ENCODE results near the gene IL36RN. TPM values are rescaled to one million over a fixed set of nuclear protein-coding genes. Genes with fewer than 3 reads are reported as not detected.
"Not testable (repeated sequence)": the region's sequence is repeated elsewhere in the genome, so short reads cannot be mapped to it uniquely, and the experiment has no call there.

IL36RN gene
- total and polyA plus RNA-seq, 12 donors = not detected

DNA sequence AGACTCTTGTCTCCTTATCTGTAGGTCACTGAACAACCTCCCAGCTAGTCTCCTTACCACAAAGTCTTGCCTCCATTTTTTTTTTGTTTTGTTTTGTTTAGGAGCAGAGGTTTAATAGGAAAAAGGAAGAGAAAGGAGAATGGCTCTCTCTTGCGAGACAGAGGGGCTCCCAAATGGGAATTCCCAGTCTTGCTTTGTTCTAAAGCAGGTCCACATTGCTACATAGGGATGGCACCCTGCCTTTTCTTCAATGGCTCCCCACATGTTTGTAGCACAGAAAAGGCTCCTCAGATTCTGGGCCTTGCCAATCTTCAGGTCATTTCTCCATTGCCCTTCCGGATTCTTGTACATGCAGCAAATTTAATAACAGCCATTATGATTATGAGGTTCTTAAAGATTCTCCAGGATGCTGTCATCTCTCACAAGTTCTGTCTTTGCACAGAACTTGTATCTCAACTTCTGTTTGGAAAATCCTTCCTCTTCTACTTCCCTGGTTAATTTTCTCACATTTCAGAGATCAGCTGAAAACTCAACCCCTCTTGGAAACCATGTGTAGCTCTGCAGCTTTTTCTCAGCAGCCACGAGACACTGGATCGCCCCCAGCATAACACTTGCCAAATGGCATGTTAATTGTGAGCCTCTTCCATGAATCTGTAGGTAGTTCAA lies 32.4 kb downstream of the IL36RN start:
- intact Hi-C loops (cut with DNase I) = no loop called here
- no peak for ATAC-seq
- H3K27me3 ChIP-seq = peaks cover 0 to 8% (median 0%) of the 10 kb centered on the region in 7 donors
- H3K4me1 ChIP-seq = no peaks in the 10 kb centered on the region
- H3K27ac ChIP-seq = no peak overlapping the region
- TF ChIP-seq, protein P1, sequence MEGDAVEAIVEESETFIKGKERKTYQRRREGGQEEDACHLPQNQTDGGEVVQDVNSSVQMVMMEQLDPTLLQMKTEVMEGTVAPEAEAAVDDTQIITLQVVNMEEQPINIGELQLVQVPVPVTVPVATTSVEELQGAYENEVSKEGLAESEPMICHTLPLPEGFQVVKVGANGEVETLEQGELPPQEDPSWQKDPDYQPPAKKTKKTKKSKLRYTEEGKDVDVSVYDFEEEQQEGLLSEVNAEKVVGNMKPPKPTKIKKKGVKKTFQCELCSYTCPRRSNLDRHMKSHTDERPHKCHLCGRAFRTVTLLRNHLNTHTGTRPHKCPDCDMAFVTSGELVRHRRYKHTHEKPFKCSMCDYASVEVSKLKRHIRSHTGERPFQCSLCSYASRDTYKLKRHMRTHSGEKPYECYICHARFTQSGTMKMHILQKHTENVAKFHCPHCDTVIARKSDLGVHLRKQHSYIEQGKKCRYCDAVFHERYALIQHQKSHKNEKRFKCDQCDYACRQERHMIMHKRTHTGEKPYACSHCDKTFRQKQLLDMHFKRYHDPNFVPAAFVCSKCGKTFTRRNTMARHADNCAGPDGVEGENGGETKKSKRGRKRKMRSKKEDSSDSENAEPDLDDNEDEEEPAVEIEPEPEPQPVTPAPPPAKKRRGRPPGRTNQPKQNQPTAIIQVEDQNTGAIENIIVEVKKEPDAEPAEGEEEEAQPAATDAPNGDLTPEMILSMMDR (IDR thresholded peaks at IDR 0.05) = no peak
- no peaks in the 10 kb centered on the region for H3K36me3 ChIP-seq
- 67 to 70% methylated on average over 4 of the region's 4 CpGs for WGBS, 2 donors
- DNase-seq = no peak
- H3K4me3 ChIP-seq = no peak overlapping the region
- H3K9me3 ChIP-seq = peaks cover 0 to 15% (median 0%) of the 10 kb centered on the region in 11 donors

DNA sequence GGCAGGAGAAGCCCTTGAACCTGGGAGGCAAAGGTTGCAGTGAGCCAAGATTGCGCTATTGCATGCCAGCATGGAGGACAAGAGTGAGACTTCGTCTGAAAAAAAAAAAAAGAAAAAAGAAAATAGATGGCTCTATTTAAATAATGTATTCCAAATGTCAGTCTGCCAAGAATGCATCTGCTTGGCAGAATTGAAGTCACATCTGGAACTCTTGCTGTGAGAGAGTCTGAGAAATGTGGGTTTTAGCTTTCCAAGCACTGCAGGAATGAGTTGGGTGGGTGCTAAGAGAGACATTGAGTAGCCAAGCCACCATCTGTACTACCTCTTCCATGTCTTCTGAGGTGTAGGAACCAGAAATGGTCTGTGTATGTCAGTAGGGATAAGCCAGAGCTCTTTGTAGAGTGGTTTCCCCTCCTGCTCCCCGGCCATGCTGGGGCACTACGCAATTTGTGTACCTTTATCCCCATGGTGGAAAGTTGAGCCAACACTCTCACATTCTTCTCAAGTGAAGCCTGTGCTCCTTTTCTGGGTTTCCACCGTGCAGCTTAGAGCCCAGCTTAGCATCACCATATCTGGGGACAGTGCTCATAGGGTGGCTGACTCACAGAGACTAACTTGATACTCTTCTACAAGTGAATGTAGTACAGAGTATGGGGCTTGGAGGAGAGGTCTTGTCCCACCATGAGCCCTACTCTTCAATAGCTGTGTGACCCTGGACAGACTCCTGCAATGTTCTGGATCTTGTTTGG lies 34.0 kb downstream of the IL36RN start:
- Histone ChIP-seq H3K9me3 (peaks cover 0 to 12% (median 0%) of the 10 kb centered on the region in 11 donors), H3K27me3 (peaks cover 0 to 8% (median 0%) of the 10 kb centered on the region in 7 donors), H3K4me1 (peaks cover 0 to 4% (median 0%) of the 10 kb centered on the region in 9 donors), H3K36me3 (no peaks in the 10 kb centered on the region), H3K27ac (no peak overlapping the region), H3K4me3 (no peak overlapping the region)
- 83 to 88% methylated on average over 5 of the region's 5 CpGs for WGBS, 2 donors
- DNase-seq (no peak), ATAC-seq (no peak)
- TF ChIP-seq, protein P1 (IDR thresholded peaks at IDR 0.05) = no peak
- intact Hi-C loops (cut with DNase I) = no loop called here

DNA sequence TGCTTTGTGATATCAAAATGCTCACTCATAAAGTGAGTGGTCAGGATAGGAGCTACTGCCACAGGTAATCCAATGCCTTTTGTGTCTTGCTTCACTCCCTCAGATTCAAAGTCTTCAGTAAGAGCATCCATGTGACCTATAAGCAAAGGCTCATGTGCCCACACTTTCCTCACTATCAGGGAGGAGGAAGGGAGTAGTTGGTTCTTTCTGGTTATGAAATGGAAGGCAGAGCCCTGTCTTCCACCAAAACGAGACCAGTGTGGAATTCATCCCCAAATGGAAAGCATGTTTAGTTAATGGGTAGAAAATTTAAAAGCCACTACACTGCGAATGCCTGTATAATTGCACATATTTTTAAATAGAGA lies 34.6 kb downstream of the IL36RN start:
- DNase-seq (no peak), ATAC-seq (no peak)
- no peak overlapping the region for H3K27ac ChIP-seq
- H3K4me3 ChIP-seq = no peak overlapping the region
- 45 to 47% methylated on average over 2 of the region's 2 CpGs for WGBS, 2 donors
- TF ChIP-seq, protein P1 (IDR thresholded peaks at IDR 0.05) = no peak
- H3K9me3 ChIP-seq = peaks cover 0 to 12% (median 0%) of the 10 kb centered on the region in 11 donors
- intact Hi-C loops (cut with DNase I) = no loop called here
- no peaks in the 10 kb centered on the region for H3K36me3 ChIP-seq
- peaks cover 0 to 7% (median 0%) of the 10 kb centered on the region in 7 donors for H3K27me3 ChIP-seq
- peaks cover 0 to 4% (median 0%) of the 10 kb centered on the region in 9 donors for H3K4me1 ChIP-seq

DNA sequence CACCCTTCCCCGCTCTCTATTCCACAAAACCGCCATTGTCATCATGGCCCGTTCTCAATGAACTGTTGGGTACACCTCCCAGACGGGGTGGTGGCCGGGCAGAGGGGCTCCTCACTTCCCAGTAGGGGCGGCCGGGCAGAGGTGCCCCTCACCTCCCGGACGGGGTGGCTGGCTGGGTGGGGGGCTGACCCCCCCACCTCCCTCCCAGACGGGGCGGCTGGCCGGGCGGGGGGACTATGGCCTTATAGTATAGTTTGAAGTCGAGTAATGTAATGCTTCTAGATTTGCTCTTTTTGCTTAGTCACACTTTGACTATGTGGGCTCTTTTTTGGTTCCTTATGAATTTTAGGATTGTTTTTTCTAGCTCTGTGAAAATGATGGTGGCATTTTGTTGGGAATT lies 37.3 kb downstream of the IL36RN start:
- not testable (repeated sequence) for ATAC-seq, DNase-seq
- H3K9me3 ChIP-seq = peaks cover 0 to 12% (median 0%) of the 10 kb centered on the region in 11 donors

DNA sequence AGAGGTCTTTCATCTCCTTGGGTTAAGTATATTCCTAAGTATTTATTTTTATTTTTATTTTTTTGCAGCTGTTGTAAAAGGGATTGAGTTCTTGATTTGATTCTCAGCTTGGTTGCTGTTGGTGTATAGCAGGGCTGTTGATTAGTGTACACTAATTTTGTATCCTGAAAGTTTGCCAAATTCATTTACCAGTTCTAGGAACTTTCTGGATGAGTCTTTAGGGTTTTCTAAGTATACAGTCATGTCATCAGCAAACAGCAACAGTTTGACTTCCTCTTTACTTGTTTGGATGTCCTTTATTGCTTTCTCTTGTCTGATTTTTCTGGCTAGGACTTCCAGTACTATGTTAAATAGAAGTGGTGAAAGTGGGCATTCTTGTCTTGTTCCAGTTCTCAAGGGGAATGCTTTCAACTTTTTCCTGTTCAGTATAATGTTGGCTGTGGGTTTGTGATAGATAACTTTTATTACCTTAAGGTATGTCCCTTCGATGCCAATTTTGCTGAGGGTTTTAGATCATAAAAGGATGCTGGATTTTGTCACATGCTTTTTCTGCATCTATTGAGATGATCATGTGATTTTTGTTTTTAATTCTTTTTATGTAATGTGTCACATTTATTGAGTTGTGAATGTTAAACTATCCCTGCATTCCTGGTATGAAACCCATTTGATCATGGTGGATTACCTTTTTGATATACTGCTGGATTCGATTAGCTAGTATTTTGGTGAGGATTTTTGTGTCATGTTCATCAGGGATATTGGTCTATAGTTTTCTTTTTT lies 38.0 kb downstream of the IL36RN start:
- H3K4me3 ChIP-seq; intact Hi-C loops (cut with DNase I); H3K36me3 ChIP-seq; H3K27ac ChIP-seq; H3K27me3 ChIP-seq; DNase-seq; H3K4me1 ChIP-seq; ATAC-seq: not testable (repeated sequence)
- WGBS, 2 donors = 85 to 90% methylated on average over 2 of the region's 2 CpGs
- peaks cover 0 to 12% (median 0%) of the 10 kb centered on the region in 11 donors for H3K9me3 ChIP-seq

More for the DNA sequence above, 37.3 kb downstream of the IL36RN start:
- H3K27me3 ChIP-seq; H3K4me3 ChIP-seq; H3K4me1 ChIP-seq; intact Hi-C loops (cut with DNase I); H3K36me3 ChIP-seq; H3K27ac ChIP-seq: not testable (repeated sequence)
- WGBS, 2 donors = 89 to 95% methylated on average over 11 of the region's 14 CpGs
